Adrenal gland (tissue), 12 donors: ENCODE measurements around the gene ANO6. TPM values are rescaled to one million over a fixed set of nuclear protein-coding genes. Genes with fewer than 3 reads are reported as not detected.
"Not testable (repeated sequence)": the region's sequence is repeated elsewhere in the genome, so short reads cannot be mapped to it uniquely, and the experiment has no call there.

Experiments used
- DNase-seq, 7 donors: peaks; one replicate each; pipeline ENCODE4 v3.0.0-alpha.2; 2019 to 2020
- H3K27ac ChIP-seq, 5 donors: fragments of 200-600 bp; sonication (generic) in 4 of 5; 1 replicate in 3 of 5; 2 replicates in 2 of 5; pipeline versions ENCODE4 v1.5.1 to v1.8.0; 2016 to 2020; ENCODE audit warnings: mild to moderate bottlenecking in 1 of 5
- H3K27me3 ChIP-seq: fragments of 200-600 bp; 2 replicates; pipeline ENCODE4 v1.8.0; 2021
- H3K36me3 ChIP-seq, 2 donors: fragments of 200-600 bp; replicated peaks in 1 of 2; 1 replicate in 1 of 2; 2 replicates in 1 of 2; pipeline versions ENCODE4 v1.5.1 to v1.8.0; 2018 to 2022
- H3K4me1 ChIP-seq, 2 donors: fragments of 200-600 bp; replicated peaks in 1 of 2; 1 replicate in 1 of 2; 2 replicates in 1 of 2; pipeline versions ENCODE4 v1.5.1 to v1.8.0; 2018 to 2021
- H3K4me3 ChIP-seq, 4 donors: fragments of 200-600 bp; sonication (generic) in 3 of 4; one replicate each; pipeline ENCODE4 v1.5.1; 2016 to 2018
- H3K9me3 ChIP-seq, 3 donors: fragments of 200-600 bp; sonication (generic) in 1 of 3; replicated peaks in 1 of 3; 1 replicate in 2 of 3; 2 replicates in 1 of 3; pipeline versions ENCODE4 v1.5.1 to v1.8.0; 2016 to 2021
- CTCF ChIP-seq, 6 experiments: fragments of 450-650 bp in 4 of 6; fragments of 200-600 bp in 2 of 6; sonication (generic) in 1 of 6; IDR thresholded peaks; 1 replicate in 5 of 6; 2 replicates in 1 of 6; pipeline versions ENCODE4 v1.5.1 to v1.8.0; 2016 to 2021; ENCODE audit warnings: antibody characterized with exemption in 6 of 6, mild to moderate bottlenecking in 2 of 6, moderate library complexity in 1 of 6
- POLR2A ChIP-seq, 2 donors: fragments of 450-650 bp; IDR thresholded peaks; one replicate each; pipeline ENCODE4 v1.6.1; 2017; ENCODE audit warnings: antibody characterized with exemption in 2 of 2, mild to moderate bottlenecking in 2 of 2, moderate library complexity in 1 of 2
- WGBS, 4 donors: extraction: QIAGEN DNeasy Blood & Tissue Kit in 2 of 4; methylation state at CpG; one replicate each; pipeline versions ENCODE4 v1.1.5 to v1.1.7; 2013 to 2017; 5-methylcytosine and 5-hydroxymethylcytosine counted together
- intact Hi-C, 2 donors: fragments of 100-400 bp; cut with DNase I; formaldehyde crosslinking; loops; one replicate each; pipeline versions ENCODE4 v1.14.1 to v1.15.0; 2022 to 2023
- polyA plus RNA-seq, 3 donors: library from polyadenylated mRNA; stranded (reverse); fragments of 200-250 nt in 2 of 3; fragments of 350-450 nt in 1 of 3; fragmentation: Illumina TruSeq in 1 of 3; extraction: RNeasy Lipid Tissue Mini Kit (QIAGEN cat#74804) in 1 of 3; gene quantifications; one replicate each; pipeline ENCODE4 v1.2.3, GENCODE V29; 2013 to 2014
- total RNA-seq, 9 donors: library from RNA; depleted of rRNA in 4 of 9; stranded (reverse); fragments of >200 nt in 4 of 9; fragments of 120-200 nt in 1 of 9; fragmentation: NEBNext Ultra II Directional in 1 of 9; extraction: Animal tissue kit (Norgen Biotek cat#: 25700) in 1 of 9; gene quantifications; one replicate each; pipeline versions ENCODE4 v1.1.0 to v1.2.4, GENCODE V29; 2013 to 2023
- donor health status: healthy with polysubstance abuse.
- donor health status: Bipolar disorder and iron deficiency.
- donor health status: DM: yes; HTN: yes; CAD: no.
- donor health status: DM: no; HTN: no; CAD: no.
- donor health status: DM: no; HTN: no; CAD: no.
- donor health status: DM: yes; HTN: yes; CAD: no.

The ANO6 gene
- total and polyA plus RNA-seq, 12 donors, result 7.5 to 92.3 (median 54.4) TPM

GRCh38 chr12:45173293-45173692 lies 42.6 kb upstream of the ANO6 start:
- H3K36me3 ChIP-seq, H3K27me3 ChIP-seq, H3K4me1 ChIP-seq, DNase-seq, H3K27ac ChIP-seq, H3K9me3 ChIP-seq, H3K4me3 ChIP-seq: not testable (repeated sequence)
- intact Hi-C loops, result loop anchor here in 1 of 2 donors (10.0 kb wide), 1 partner anchor 212 kb away; no protein-coding TSS in a partner anchor
- 82 to 92% (median 87%) methylated on average over 10 of the region's 10 CpGs for WGBS, 4 donors
- TF ChIP-seq CTCF (IDR thresholded peaks at IDR 0.05), result peak in 4 of 6 experiments; percentile 17 to 38 (median 32)

DNA sequence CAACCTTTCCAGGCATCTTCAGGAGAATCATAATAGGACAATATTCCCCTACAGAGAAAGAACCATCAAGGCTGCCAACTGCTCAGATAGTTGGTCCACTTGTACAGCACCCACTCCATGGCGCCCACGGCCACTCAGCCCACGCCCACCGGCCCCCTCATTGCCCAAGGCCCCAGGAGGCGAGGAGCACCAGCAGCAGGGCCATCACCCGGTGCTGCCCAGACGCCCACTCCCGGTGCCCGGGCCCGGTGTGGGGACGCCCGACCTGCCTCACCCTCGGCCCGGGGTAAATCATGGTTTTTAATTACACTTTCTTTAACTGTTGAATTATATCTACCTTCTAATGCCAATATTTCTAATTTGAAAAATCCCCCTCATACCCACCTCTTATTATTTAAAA lies 41.3 kb upstream of the ANO6 start:
- intact Hi-C loops, result loop anchor here in 1 of 2 donors (10.0 kb wide), 1 partner anchor 210 kb away; no protein-coding TSS in a partner anchor
- WGBS, 4 donors, result 97 to 99% (median 98%) methylated on average over 11 to 14 of the region's 14 CpGs

GRCh38 chr12:45178771-45179170 lies 37.1 kb upstream of the ANO6 start:
- intact Hi-C loops, result loop anchor here in 1 of 2 donors (10.0 kb wide), 1 partner anchor 206 kb away; no protein-coding TSS in a partner anchor
- DNase-seq, result no peak
- H3K4me3 ChIP-seq, result no peak overlapping the region
- no peaks in the 10 kb centered on the region for H3K27me3 ChIP-seq
- TF ChIP-seq CTCF (IDR thresholded peaks at IDR 0.05) (no peak), POLR2A (IDR thresholded peaks at IDR 0.05) (no peak)
- H3K36me3 ChIP-seq, result no peaks in the 10 kb centered on the region
- H3K27ac ChIP-seq, result no peak overlapping the region
- no peaks in the 10 kb centered on the region for H3K4me1 ChIP-seq
- H3K9me3 ChIP-seq, result peaks cover 0 to 22% (median 5%) of the 10 kb centered on the region in 3 donors

More for the DNA sequence above, 41.3 kb upstream of the ANO6 start:
- TF ChIP-seq POLR2A (IDR thresholded peaks at IDR 0.05) (no peak), CTCF (IDR thresholded peaks at IDR 0.05) (no peak)
- Histone ChIP-seq H3K4me3 (no peak overlapping the region), H3K36me3 (no peaks in the 10 kb centered on the region), H3K27ac (no peak overlapping the region), H3K27me3 (no peaks in the 10 kb centered on the region), H3K4me1 (no peaks in the 10 kb centered on the region), H3K9me3 (peaks cover 0 to 19% (median 5%) of the 10 kb centered on the region in 3 donors)
- DNase-seq, result no peak

DNA sequence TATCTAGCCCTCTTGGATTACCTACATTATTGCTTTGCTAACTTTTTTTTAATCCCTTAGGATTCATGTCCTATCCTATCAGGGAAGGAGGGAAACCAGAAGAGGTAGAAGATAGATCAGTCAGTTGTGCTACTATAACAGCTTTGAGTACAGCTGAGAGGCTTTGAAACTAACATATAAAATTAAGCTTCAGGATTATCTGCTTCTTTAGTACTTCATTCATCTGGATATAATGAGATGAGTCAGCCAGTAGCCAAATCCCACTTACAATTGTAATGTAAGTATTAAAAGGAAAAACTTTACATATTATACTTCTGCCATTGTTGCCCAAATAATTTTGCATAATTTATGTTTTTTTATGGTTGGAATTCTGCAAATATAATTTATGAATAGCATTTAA lies 33.4 kb upstream of the ANO6 start:
- no peak for DNase-seq
- intact Hi-C loops, result loop anchor here in 1 of 2 donors (10.0 kb wide), 1 partner anchor 202 kb away; no protein-coding TSS in a partner anchor

More for the DNA sequence above, 33.4 kb upstream of the ANO6 start:
- no peaks in the 10 kb centered on the region for H3K4me1 ChIP-seq
- no peak for TF ChIP-seq POLR2A (IDR thresholded peaks at IDR 0.05)
- TF ChIP-seq CTCF (IDR thresholded peaks at IDR 0.05), result no peak
- H3K9me3 ChIP-seq, result peaks cover 0 to 22% (median 5%) of the 10 kb centered on the region in 3 donors
- no peaks in the 10 kb centered on the region for H3K36me3 ChIP-seq
- H3K27me3 ChIP-seq, result no peaks in the 10 kb centered on the region
- H3K4me3 ChIP-seq, result no peak overlapping the region
- no peak overlapping the region for H3K27ac ChIP-seq
